Measurements from ENCODE around the gene ACD.

Gene ACD

GRCh38 chr16:67656344-67657016, 3.6 kb downstream of the ACD start:
- H3K9ac ChIP-seq (ENCODE audit: low read length): no peak overlapping the region
- H2AFZ ChIP-seq (ENCODE audit: low read depth, low read length): no peak overlapping the region
- no peaks in the 10 kb centered on the region for H3K9me3 ChIP-seq (ENCODE audit: insufficient read depth, low read length)
- no peak overlapping the region for H3K27ac ChIP-seq (ENCODE audit: low read length)
- no peak overlapping the region for H3K4me3 ChIP-seq (ENCODE audit: low read length)
- no peaks in the 10 kb centered on the region for H4K20me1 ChIP-seq (ENCODE audit: insufficient read depth, low read length)
- TF ChIP-seq EZH2phosphoT487 (IDR thresholded peaks at IDR 0.05; ENCODE audit: low read depth) (no peak), CTCF (IDR thresholded peaks at IDR 0.05; ENCODE audit: low read depth, low read length) (no peak)
- H3K36me3 ChIP-seq (replicated peaks; ENCODE audit: low read depth, low read length): peaks cover 24% of the 10 kb centered on the region
- no peaks in the 10 kb centered on the region for H3K27me3 ChIP-seq (ENCODE audit: low read depth, low read length)
- H3K4me2 ChIP-seq (ENCODE audit: low read length): no peak overlapping the region
- H3K79me2 ChIP-seq (ENCODE audit: low read length): peaks cover 19% of the 10 kb centered on the region
- H3K4me1 ChIP-seq (ENCODE audit: low read length): peaks cover 13% of the 10 kb centered on the region

GRCh38 chr16:67655363-67655762, 4.7 kb downstream of the ACD start:
- Histone ChIP-seq H4K20me1 (ENCODE audit: insufficient read depth, low read length) (no peaks in the 10 kb centered on the region), H3K36me3 (replicated peaks; ENCODE audit: low read depth, low read length) (peaks cover 24% of the 10 kb centered on the region)

GRCh38 chr16:67654403-67654911, 5.6 kb downstream of the ACD start:
- H3K36me3 ChIP-seq (replicated peaks; ENCODE audit: low read depth, low read length): peaks cover 29% of the 10 kb centered on the region
- no peak overlapping the region for H3K4me3 ChIP-seq (ENCODE audit: low read length)
- no peak overlapping the region for H2AFZ ChIP-seq (ENCODE audit: low read depth, low read length)

More at GRCh38 chr16:67655363-67655762, 4.7 kb downstream of the ACD start:
- Histone ChIP-seq H3K4me3 (ENCODE audit: low read length) (no peak overlapping the region), H2AFZ (ENCODE audit: low read depth, low read length) (no peak overlapping the region), H3K4me2 (ENCODE audit: low read length) (no peak overlapping the region), H3K9ac (ENCODE audit: low read length) (no peak overlapping the region), H3K4me1 (ENCODE audit: low read length) (peaks cover 7% of the 10 kb centered on the region), H3K27me3 (ENCODE audit: low read depth, low read length) (no peaks in the 10 kb centered on the region), H3K9me3 (ENCODE audit: insufficient read depth, low read length) (no peaks in the 10 kb centered on the region), H3K27ac (ENCODE audit: low read length) (no peak overlapping the region), H3K79me2 (ENCODE audit: low read length) (peaks cover 19% of the 10 kb centered on the region)
- TF ChIP-seq CTCF (IDR thresholded peaks at IDR 0.05; ENCODE audit: low read depth, low read length) (no peak), EZH2phosphoT487 (IDR thresholded peaks at IDR 0.05; ENCODE audit: low read depth) (no peak)

More at GRCh38 chr16:67654403-67654911, 5.6 kb downstream of the ACD start:
- Histone ChIP-seq H3K79me2 (ENCODE audit: low read length) (peaks cover 14% of the 10 kb centered on the region), H3K4me2 (ENCODE audit: low read length) (no peak overlapping the region), H3K4me1 (ENCODE audit: low read length) (peaks cover 7% of the 10 kb centered on the region), H3K27me3 (ENCODE audit: low read depth, low read length) (no peaks in the 10 kb centered on the region), H4K20me1 (ENCODE audit: insufficient read depth, low read length) (no peaks in the 10 kb centered on the region), H3K9me3 (ENCODE audit: insufficient read depth, low read length) (no peaks in the 10 kb centered on the region), H3K27ac (ENCODE audit: low read length) (no peak overlapping the region), H3K9ac (ENCODE audit: low read length) (no peak overlapping the region)
- TF ChIP-seq EZH2phosphoT487 (IDR thresholded peaks at IDR 0.05; ENCODE audit: low read depth) (no peak), CTCF (IDR thresholded peaks at IDR 0.05; ENCODE audit: low read depth, low read length) (no peak)
